ENCODE measurements around the gene SLC49A3.

Gene SLC49A3

DNA sequence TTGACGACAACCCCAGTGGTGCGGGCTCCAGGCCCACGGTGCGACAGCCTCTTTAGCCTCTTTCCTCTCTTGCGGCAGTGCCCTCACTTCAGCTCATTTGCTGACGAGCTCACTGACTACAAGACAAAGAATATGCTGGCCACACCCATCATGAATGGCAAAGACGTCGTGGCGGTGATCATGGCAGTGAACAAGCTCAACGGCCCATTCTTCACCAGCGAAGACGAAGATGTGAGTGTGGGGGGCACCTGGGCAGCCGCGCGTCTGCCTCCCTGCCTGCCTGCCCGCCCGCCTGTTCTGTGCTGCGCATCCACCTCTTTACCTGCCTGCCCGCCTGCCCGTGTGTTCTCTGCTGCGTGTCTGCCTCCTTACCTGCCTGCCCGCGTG lies 54.4 kb downstream of the SLC49A3 start:
- no peak overlapping the region for H2AFZ ChIP-seq (ENCODE audit: low read depth, low read length, severe bottlenecking)
- H3K79me2 ChIP-seq (ENCODE audit: insufficient read depth, low read length) = no peaks in the 10 kb centered on the region
- no peak overlapping the region for H3K4me2 ChIP-seq (ENCODE audit: low read depth, low read length, poor library complexity, severe bottlenecking)
- H3K9me3 ChIP-seq (ENCODE audit: insufficient read depth, low read length) = no peaks in the 10 kb centered on the region
- H3K4me3 ChIP-seq (ENCODE audit: insufficient read depth, low read length, poor library complexity, severe bottlenecking) = no peak overlapping the region
- H3K27ac ChIP-seq (ENCODE audit: low read depth, low read length) = no peak overlapping the region
- no peaks in the 10 kb centered on the region for H3F3A ChIP-seq (ENCODE audit: insufficient read depth)
- no peaks in the 10 kb centered on the region for H3K27me3 ChIP-seq (ENCODE audit: low read length)
- no peaks in the 10 kb centered on the region for H3K36me3 ChIP-seq (ENCODE audit: low read length)
- no peaks in the 10 kb centered on the region for H4K20me1 ChIP-seq (ENCODE audit: low read depth, low read length)
- no peaks in the 10 kb centered on the region for H3K9me2 ChIP-seq (replicated peaks; ENCODE audit: insufficient read depth, low read length)
- H3K9ac ChIP-seq (ENCODE audit: low read length) = no peak overlapping the region
- no peak for TF ChIP-seq EZH2phosphoT487 (conservative IDR thresholded peaks at IDR 0.05; ENCODE audit: low read length)
- TF ChIP-seq, protein P1, sequence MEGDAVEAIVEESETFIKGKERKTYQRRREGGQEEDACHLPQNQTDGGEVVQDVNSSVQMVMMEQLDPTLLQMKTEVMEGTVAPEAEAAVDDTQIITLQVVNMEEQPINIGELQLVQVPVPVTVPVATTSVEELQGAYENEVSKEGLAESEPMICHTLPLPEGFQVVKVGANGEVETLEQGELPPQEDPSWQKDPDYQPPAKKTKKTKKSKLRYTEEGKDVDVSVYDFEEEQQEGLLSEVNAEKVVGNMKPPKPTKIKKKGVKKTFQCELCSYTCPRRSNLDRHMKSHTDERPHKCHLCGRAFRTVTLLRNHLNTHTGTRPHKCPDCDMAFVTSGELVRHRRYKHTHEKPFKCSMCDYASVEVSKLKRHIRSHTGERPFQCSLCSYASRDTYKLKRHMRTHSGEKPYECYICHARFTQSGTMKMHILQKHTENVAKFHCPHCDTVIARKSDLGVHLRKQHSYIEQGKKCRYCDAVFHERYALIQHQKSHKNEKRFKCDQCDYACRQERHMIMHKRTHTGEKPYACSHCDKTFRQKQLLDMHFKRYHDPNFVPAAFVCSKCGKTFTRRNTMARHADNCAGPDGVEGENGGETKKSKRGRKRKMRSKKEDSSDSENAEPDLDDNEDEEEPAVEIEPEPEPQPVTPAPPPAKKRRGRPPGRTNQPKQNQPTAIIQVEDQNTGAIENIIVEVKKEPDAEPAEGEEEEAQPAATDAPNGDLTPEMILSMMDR (IDR thresholded peaks at IDR 0.05; ENCODE audit: insufficient read depth, low read length, poor library complexity, severe bottlenecking) = no peak

DNA sequence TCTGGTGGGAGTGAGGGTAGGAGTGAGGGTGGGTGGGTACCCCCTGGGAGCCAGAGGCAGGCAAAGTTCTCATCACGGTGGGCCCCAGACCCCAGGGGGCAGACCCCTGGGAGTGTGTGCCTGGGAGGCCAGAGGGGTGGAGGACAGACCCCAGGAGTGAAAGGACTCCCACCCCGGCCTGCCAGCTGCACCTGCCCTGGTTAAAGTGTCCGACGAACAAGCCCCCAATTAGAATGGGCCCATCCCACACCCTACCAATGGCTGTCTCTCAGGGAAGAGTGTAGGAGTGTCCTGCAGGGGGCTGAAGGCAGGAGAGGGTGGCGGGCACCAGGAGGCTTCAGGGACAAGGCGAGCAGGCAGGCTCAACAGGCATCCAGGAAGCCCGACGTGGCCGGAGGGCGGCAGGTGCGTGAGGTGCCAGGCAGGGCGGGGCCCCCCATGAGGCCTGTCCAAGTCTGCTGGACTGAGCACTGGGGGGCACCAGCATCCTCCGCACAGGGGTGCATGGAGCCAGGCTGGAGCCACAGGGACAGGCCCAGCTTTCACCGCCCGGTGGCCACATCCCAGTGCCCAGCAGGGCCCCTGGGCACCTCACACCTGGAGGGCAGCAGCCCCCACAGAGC lies 54.9 kb downstream of the SLC49A3 start:
- Histone ChIP-seq H3K9me2 (replicated peaks; ENCODE audit: insufficient read depth, low read length) (no peaks in the 10 kb centered on the region), H4K20me1 (ENCODE audit: low read depth, low read length) (no peaks in the 10 kb centered on the region), H3F3A (ENCODE audit: insufficient read depth) (no peaks in the 10 kb centered on the region), H3K4me2 (ENCODE audit: low read depth, low read length, poor library complexity, severe bottlenecking) (no peak overlapping the region), H3K36me3 (ENCODE audit: low read length) (no peaks in the 10 kb centered on the region), H3K27ac (ENCODE audit: low read depth, low read length) (no peak overlapping the region), H3K9ac (ENCODE audit: low read length) (no peak overlapping the region), H3K79me2 (ENCODE audit: insufficient read depth, low read length) (no peaks in the 10 kb centered on the region), H3K4me3 (ENCODE audit: insufficient read depth, low read length, poor library complexity, severe bottlenecking) (no peak overlapping the region), H3K9me3 (ENCODE audit: insufficient read depth, low read length) (no peaks in the 10 kb centered on the region), H2AFZ (ENCODE audit: low read depth, low read length, severe bottlenecking) (no peak overlapping the region), H3K27me3 (ENCODE audit: low read length) (no peaks in the 10 kb centered on the region)
- TF ChIP-seq, protein P1 (IDR thresholded peaks at IDR 0.05; ENCODE audit: insufficient read depth, low read length, poor library complexity, severe bottlenecking) = no peak
- TF ChIP-seq EZH2phosphoT487 (conservative IDR thresholded peaks at IDR 0.05; ENCODE audit: low read length) = no peak

DNA sequence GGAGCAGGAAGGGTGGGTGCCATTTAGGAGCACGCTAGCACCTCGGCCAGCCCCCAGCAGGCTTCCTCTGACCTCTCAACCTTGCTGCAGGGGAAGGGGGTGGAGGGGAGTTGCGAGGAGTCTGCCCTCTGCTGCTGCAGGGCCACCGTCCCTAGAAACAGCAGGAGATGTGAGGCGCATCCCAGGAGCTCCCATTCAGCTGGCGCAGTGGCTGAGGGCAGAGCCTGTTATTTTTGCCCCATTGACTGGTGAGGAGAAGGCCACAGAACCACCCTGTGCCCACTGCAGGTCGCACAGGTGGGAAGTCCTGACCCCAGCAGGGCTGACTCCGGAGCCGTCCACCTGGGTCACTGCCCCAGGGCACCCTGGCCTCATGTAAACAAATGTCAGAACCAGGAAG lies 55.5 kb downstream of the SLC49A3 start:
- no peaks in the 10 kb centered on the region for H3K27me3 ChIP-seq (ENCODE audit: low read length)
- H2AFZ ChIP-seq (ENCODE audit: low read depth, low read length, severe bottlenecking) = no peak overlapping the region
- no peaks in the 10 kb centered on the region for H3K9me2 ChIP-seq (replicated peaks; ENCODE audit: insufficient read depth, low read length)
- no peaks in the 10 kb centered on the region for H3K79me2 ChIP-seq (ENCODE audit: insufficient read depth, low read length)
- no peaks in the 10 kb centered on the region for H3F3A ChIP-seq (ENCODE audit: insufficient read depth)
- no peak overlapping the region for H3K4me2 ChIP-seq (ENCODE audit: low read depth, low read length, poor library complexity, severe bottlenecking)
- H3K36me3 ChIP-seq (ENCODE audit: low read length) = no peaks in the 10 kb centered on the region
- H3K9ac ChIP-seq (ENCODE audit: low read length) = no peak overlapping the region
- no peak overlapping the region for H3K4me3 ChIP-seq (ENCODE audit: insufficient read depth, low read length, poor library complexity, severe bottlenecking)
- no peaks in the 10 kb centered on the region for H3K9me3 ChIP-seq (ENCODE audit: insufficient read depth, low read length)
- TF ChIP-seq, protein P1 (IDR thresholded peaks at IDR 0.05; ENCODE audit: insufficient read depth, low read length, poor library complexity, severe bottlenecking) = no peak
- no peak for TF ChIP-seq EZH2phosphoT487 (conservative IDR thresholded peaks at IDR 0.05; ENCODE audit: low read length)
- no peaks in the 10 kb centered on the region for H4K20me1 ChIP-seq (ENCODE audit: low read depth, low read length)
- H3K27ac ChIP-seq (ENCODE audit: low read depth, low read length) = no peak overlapping the region
